Left colon (tissue), 2 donors: ENCODE measurements around the gene TRMT61A. TPM values are rescaled to one million over a fixed set of nuclear protein-coding genes. Genes with fewer than 3 reads are reported as not detected.

Experiments
- ATAC-seq: fragments of 200-7000 bp; cut with Tn5 transposase; one replicate; pipeline ENCODE4 v1.9.1; 2020; ENCODE audit warnings: mild to moderate bottlenecking, moderate library complexity
- DNase-seq, 2 donors: peaks; one replicate each; pipeline ENCODE4 v3.0.0-alpha.2; 2020
- intact Hi-C, 2 donors: fragments of 100-400 bp; cut with DNase I in 1 of 2; cut with micrococcal nuclease in 1 of 2; formaldehyde crosslinking; loops; one replicate each; pipeline versions ENCODE4 v1.11.2 to v1.14.0; 2022; cut with DNase I, micrococcal nuclease
- total RNA-seq, 2 donors: library from RNA; stranded (reverse); fragmentation: NEBNext Ultra II Directional; extraction: Animal tissue kit (Norgen Biotek cat#: 25700); gene quantifications; one replicate each; pipeline ENCODE4 v1.2.1, GENCODE V29; 2021
- donor health status: DM: no; HTN: no; CAD: no.
- donor health status: DM: yes; HTN: yes; CAD: no.

The TRMT61A gene
- total RNA-seq, 2 donors from 2014 or later, result 10.1 to 10.6 TPM

DNA sequence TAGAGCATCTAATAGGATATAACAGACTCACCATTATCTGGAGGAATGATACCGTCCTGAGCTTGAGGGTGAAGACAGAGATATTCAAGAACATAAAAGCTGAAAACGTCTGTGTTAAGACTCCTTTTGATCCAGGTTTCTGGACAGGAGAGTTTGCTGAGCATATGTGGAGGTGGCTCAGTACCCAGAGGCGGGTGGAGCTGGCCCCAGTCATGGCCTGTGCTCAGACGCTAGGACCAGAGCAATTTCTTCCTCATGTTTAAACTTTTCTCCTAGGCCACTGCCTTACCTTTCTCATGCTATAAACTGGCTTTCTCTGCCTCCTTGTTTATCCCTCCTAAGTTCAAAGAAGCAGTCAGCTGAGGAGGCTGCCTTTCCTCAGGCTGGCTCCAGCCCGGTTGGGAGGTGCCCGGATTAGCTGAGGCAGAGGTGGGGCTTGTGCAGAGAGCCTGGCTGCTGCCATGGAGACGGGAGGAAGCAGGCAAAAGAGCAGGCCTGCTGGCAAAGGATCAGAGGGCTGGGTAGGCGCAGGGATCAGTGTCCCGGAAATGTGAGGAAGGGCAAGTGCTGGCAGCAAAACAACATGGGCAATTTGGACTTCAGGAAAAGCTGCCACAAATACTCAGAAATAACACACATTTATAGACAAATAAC, 47.5 kb downstream of the TRMT61A start:
- DNase-seq, result peak; percentile 93 to 98
- ATAC-seq, result peak; percentile 95
- intact Hi-C loops, result loop anchor here in 1 of 2 donors (10.0 kb wide), 2 partner anchors 48 to 138 kb away; partner anchors contain the start of genes KLC1, XRCC3 and ZFYVE21

DNA sequence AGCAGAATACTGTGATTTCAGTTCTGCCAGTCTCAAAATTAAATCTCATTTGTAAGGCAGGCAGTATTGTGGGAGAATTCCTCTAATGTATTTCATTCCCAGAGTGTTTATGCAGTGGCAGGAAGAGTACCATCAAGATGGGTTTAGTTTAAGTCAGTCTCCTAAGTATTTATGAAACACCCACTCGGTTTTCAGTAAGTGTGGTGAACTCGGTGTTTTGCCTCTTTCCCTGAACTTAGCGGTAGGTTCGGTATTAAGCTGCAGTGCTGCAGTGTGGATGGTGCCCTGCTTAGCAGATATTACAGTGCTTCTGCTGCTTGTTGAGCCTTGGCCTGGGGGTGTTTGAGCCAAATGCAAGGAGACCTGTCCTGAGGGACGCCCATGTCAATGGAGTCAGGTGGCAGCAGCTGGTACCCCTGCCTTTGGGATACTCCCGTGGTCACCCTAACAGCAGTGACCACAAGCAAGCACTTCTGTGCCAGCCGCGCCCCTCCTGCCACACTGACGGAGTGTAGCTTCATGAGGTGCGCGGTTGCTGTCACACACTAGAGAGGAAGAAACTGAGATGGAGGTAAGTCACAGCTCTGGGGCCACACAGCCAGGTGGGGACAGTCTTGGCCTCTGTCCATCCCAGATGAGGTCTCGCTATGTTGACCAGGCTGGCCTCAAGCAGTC, 49.5 kb downstream of the TRMT61A start:
- DNase-seq (no peak), ATAC-seq (no peak)
- intact Hi-C loops, result loop anchor here in 1 of 2 donors (10.0 kb wide), 2 partner anchors 46 to 136 kb away; partner anchors contain the start of genes KLC1, XRCC3 and ZFYVE21

DNA sequence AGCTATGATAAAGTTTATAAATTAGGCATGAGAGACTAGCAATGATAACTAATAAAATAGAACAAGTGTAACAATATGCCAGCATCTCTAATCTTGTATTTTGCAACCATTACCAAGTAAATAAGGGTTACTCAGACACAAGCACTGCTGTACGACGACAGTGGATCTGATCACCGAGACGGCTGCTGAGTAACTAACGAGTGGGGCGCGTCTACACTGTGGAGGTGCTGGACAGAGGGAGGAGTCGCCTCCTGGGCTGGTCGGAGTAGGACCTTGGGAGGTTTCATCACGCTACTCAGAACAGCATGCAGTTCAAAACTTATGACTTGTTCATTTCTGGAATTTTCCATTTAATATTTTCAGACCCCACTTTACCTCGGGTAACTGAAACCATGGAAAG, 52.2 kb downstream of the TRMT61A start:
- intact Hi-C loops, result no loop called here
- ATAC-seq, result no peak
- DNase-seq, result no peak

DNA sequence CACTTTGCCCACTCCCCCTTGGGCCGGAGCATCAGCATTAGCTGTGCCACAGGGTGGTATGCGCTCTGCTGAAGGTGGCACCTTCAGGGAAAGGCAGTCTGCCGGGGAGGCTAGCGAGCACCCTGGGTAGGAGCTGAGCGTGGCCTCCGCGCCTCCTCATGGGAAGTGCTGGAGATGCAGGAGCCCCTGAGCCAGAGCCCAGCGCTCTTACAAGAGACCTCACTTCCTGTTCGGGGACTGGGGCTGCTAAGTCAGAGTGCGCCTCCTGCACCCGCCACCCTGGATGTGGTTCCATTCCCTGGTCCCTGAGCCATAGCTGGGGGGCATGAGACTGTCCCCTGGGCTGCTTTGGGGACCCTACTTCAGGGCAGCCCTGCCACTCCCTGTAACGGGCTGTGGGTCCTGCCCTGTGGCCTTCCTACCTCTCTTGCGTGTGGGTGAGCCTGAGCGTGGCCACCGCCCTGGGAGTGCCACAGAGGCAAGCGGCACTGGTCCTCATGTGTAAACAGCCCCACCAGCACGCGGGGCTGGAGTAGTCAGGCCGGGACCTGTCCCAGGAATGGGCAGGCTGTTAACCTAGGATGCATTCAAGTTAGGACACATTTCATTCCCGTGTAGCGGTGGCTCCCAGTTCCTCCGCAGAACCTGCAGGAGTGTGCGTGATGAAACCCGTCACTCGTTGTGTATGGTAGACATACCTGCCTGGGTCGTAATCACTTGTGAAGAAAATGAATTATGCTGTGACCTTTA, 53.1 kb downstream of the TRMT61A start:
- peak; percentile 94 for ATAC-seq
- intact Hi-C loops, result no loop called here
- peak; percentile 51 to 64 for DNase-seq

DNA sequence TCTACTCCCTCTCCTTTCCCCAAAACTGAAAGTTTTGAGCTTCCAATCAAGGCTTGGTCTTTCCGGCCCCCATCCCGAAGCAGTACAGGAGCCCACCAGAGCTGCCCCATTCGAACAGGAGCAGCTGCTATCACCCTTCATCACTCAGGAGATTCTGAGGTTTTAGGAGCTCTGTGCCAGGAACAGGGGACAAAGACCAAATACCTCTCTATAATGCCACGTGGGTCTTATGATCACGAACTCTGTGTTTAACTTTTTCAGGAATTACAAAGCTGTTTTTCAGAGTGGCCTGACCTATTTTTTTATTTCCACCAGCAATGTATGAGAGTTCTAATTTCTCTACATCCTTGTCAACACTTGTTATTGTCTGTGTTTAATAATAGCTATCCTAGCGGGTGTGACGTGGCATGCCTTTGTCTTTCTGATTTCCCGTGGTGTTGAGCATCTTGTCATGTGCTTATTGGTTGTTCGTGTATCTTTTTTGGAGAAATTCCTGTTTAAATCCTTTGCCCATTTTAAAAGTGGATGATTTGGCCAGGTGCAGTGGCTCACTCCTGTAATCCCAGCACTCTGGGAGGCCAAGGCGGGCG, 55.4 kb downstream of the TRMT61A start:
- DNase-seq, result no peak
- intact Hi-C loops, result no loop called here
- ATAC-seq, result no peak

Other genes starting within 250 kb of the TRMT61A start
- 100 to 1,000 TPM; 222 to 295 TPM for gene EIF5, start 195.0 kb upstream of the TRMT61A start, total RNA-seq
- 10 to 100 TPM; 55.6 to 68.4 TPM for gene MARK3, start 143.8 kb upstream of the TRMT61A start, total RNA-seq
- 1,000 to 10,000 TPM; 1,945 to 3,680 TPM for gene CKB, start 6.4 kb upstream of the TRMT61A start, total RNA-seq
- gene BAG5, start 33.5 kb downstream of the TRMT61A start, total RNA-seq, result 10 to 100 TPM; 27.0 to 29.9 TPM
- gene COA8, start 33.8 kb downstream of the TRMT61A start, total RNA-seq, result 10 to 100 TPM; 27.4 to 33.4 TPM
- gene KLC1, start 100.0 kb downstream of the TRMT61A start, total RNA-seq, result 10 to 100 TPM; 83.6 to 88.0 TPM
- 10 to 100 TPM in 1 of 2 donors, 1 to 10 TPM in 1; 7.9 to 16.2 TPM for gene XRCC3, start 186.3 kb downstream of the TRMT61A start, total RNA-seq
- gene ZFYVE21, start 186.6 kb downstream of the TRMT61A start, total RNA-seq, result 10 to 100 TPM; 51.2 to 54.9 TPM